A673 (cell line): Measurements from ENCODE around the gene PRPSAP2. TPM values are rescaled to one million over a fixed set of nuclear protein-coding genes. Genes with fewer than 3 reads are reported as not detected.

Source experiments
- BruUV-seq: library from RNA; stranded (reverse); fragments of 400-500 nt; replicated peaks from 2 replicates; lab custom pipeline; 2021; lab: Mats Ljungman, UMichigan
- CTCF ChIA-PET: fragments of 300-600 bp; sonication (Branson Sonifier 250); formaldehyde crosslinking; loops from one replicate; lab custom pipeline; 2022; ENCODE audit warnings: antibody characterized with exemption; lab: Charles Lee
- POLR2A ChIA-PET: fragments of 300-600 bp; sonication (Branson Sonifier 250); formaldehyde crosslinking; loops from one replicate; lab custom pipeline; 2022; ENCODE audit warnings: antibody characterized with exemption; ENCODE audit not compliant: low non-redundant PET; lab: Charles Lee
- DNase-seq: peaks from one replicate; pipeline ENCODE4 v3.0.0-alpha.2; 2015; ENCODE audit warnings: low spot score
- H3K27ac ChIP-seq: fragments of 200-600 bp; sonication (generic); 2 replicates; pipeline ENCODE4 v1.5.1; 2016; ENCODE audit warnings: mixed run types, low read depth, mild to moderate bottlenecking, mixed read lengths, antibody characterized with exemption, low read length; ENCODE audit not compliant: poor library complexity, severe bottlenecking
- H3K27me3 ChIP-seq: fragments of 200-600 bp; sonication (generic); replicated peaks from 2 replicates; pipeline ENCODE4 v1.6.1; 2017; ENCODE audit warnings: mixed run types, low read depth, mild to moderate bottlenecking, mixed read lengths, antibody characterized with exemption, low read length; ENCODE audit not compliant: insufficient read depth, poor library complexity
- H3K36me3 ChIP-seq: fragments of 200-600 bp; sonication (generic); 2 replicates; pipeline ENCODE4 v1.6.1; 2016; ENCODE audit warnings: mixed run types, mild to moderate bottlenecking, mixed read lengths, antibody characterized with exemption, low read length; ENCODE audit not compliant: insufficient read depth, poor library complexity, severe bottlenecking
- H3K4me1 ChIP-seq: fragments of 200-600 bp; sonication (generic); 2 replicates; pipeline ENCODE4 v1.6.1; 2017; ENCODE audit warnings: mixed run types, mild to moderate bottlenecking, mixed read lengths, antibody characterized with exemption, low read length; ENCODE audit not compliant: insufficient read depth, poor library complexity, severe bottlenecking
- H3K4me3 ChIP-seq: fragments of 200-600 bp; sonication (generic); 2 replicates; pipeline ENCODE4 v1.5.1; 2016; ENCODE audit warnings: low read depth, mixed run types, mild to moderate bottlenecking, mixed read lengths, low read length; ENCODE audit not compliant: poor library complexity, severe bottlenecking
- H3K9me3 ChIP-seq: fragments of 200-600 bp; sonication (generic); 2 replicates; pipeline ENCODE4 v1.6.1; 2016; ENCODE audit warnings: mixed run types, low read depth, mild to moderate bottlenecking, mixed read lengths, antibody characterized with exemption, low read length; ENCODE audit not compliant: poor library complexity, severe bottlenecking
- CTCF ChIP-seq: fragments of 300-800, 200-600 bp; sonication (generic); conservative IDR thresholded peaks from 2 replicates; pipeline ENCODE4 v1.5.1; 2017; ENCODE audit warnings: low read depth, mild to moderate bottlenecking, antibody characterized with exemption, low read length, moderate library complexity, mixed read lengths
- EZH2 ChIP-seq: fragments of 200-600 bp; sonication (generic); IDR thresholded peaks from 2 replicates; pipeline ENCODE4 v1.6.1; 2017; ENCODE audit warnings: borderline replicate concordance, low read depth, mild to moderate bottlenecking, mixed read lengths, antibody characterized with exemption, low read length; ENCODE audit not compliant: poor library complexity, severe bottlenecking
- intact Hi-C: fragments of 100-400 bp; cut with micrococcal nuclease; formaldehyde crosslinking; loops from one replicate; pipeline ENCODE4 v1.10.0; 2022; ENCODE audit not compliant: unreplicated experiment
- total RNA-seq: library from RNA; stranded (reverse); gene quantifications from 2 replicates; pipeline ENCODE4 v1.2.3, GENCODE V29; 2021

The PRPSAP2 gene
- total RNA-seq, 1 experiment from 2014 or later, result 72.1 TPM

- no TSS peak for BruUV-seq
- H3K4me3 ChIP-seq, result no peak overlapping the region
- no peaks in the 10 kb centered on the region for H3K9me3 ChIP-seq
- no peaks in the 10 kb centered on the region for H3K36me3 ChIP-seq
- H3K4me1 ChIP-seq, result no peaks in the 10 kb centered on the region
- intact Hi-C loops, result no loop called here
- CTCF ChIA-PET, result no interaction called here
- POLR2A ChIA-PET, result no interaction called here
- no peak for TF ChIP-seq CTCF
- no peak for TF ChIP-seq EZH2
- no peak for DNase-seq
- H3K27me3 ChIP-seq, result no peaks in the 10 kb centered on the region
- no peak overlapping the region for H3K27ac ChIP-seq
Observed at GRCh38 chr17:18950346-18950745, 92.4 kb downstream of the PRPSAP2 start.

GRCh38 chr17:18950944-18951905, 93.3 kb downstream of the PRPSAP2 start:
- POLR2A ChIA-PET, result no interaction called here
- DNase-seq, result peak; percentile 26
- H3K9me3 ChIP-seq, result no peaks in the 10 kb centered on the region
- BruUV-seq, result no TSS peak
- no peak overlapping the region for H3K27ac ChIP-seq
- H3K4me1 ChIP-seq, result no peaks in the 10 kb centered on the region
- CTCF ChIA-PET, result interaction anchor here (1.3 kb wide), 1 partner anchor 10 kb away, joined by 4 read pairs; no protein-coding TSS in a partner anchor
- intact Hi-C loops, result no loop called here
- no peak overlapping the region for H3K4me3 ChIP-seq
- TF ChIP-seq CTCF (no peak), EZH2 (no peak)
- H3K27me3 ChIP-seq, result no peaks in the 10 kb centered on the region
- H3K36me3 ChIP-seq, result no peaks in the 10 kb centered on the region

- BruUV-seq, result no TSS peak
- ChIA-PET CTCF (interaction anchor here (1.3 kb wide), 1 partner anchor 9 kb away, joined by 4 read pairs; no protein-coding TSS in a partner anchor), POLR2A (no interaction called here)
- H3K27me3 ChIP-seq, result no peaks in the 10 kb centered on the region
- intact Hi-C loops, result no loop called here
- DNase-seq, result peak; percentile 43
- no peaks in the 10 kb centered on the region for H3K9me3 ChIP-seq
- peak; percentile 51 for TF ChIP-seq CTCF
- no peak for TF ChIP-seq EZH2
- no peak within 1 kb of the TSS for H3K27ac ChIP-seq
- no peaks in the 10 kb centered on the region for H3K4me1 ChIP-seq
- no peaks in the 10 kb centered on the region for H3K36me3 ChIP-seq
- no peak within 1 kb of the TSS for H3K4me3 ChIP-seq
Observed at GRCh38 chr17:18951941-18952842, 94.3 kb downstream of the PRPSAP2 start, which contains the start of gene SLC5A10. Gene SLC5A10, plus strand, starts transcription at chr17:18952165. Its CDS starts 41 bp downstream, at chr17:18952206.
